ENCODE results near the gene SGTB.

Gene SGTB

GRCh38 chr5:65654713-65655112 is 67.2 kb downstream of the SGTB start:
- Histone ChIP-seq H3K4me1 (ENCODE audit: low read length) (no peaks in the 10 kb centered on the region), H3K27ac (ENCODE audit: low read length) (no peak overlapping the region), H3K27me3 (ENCODE audit: low read depth, low read length) (no peaks in the 10 kb centered on the region), H3K4me3 (ENCODE audit: low read length) (no peak overlapping the region), H3K9me3 (ENCODE audit: insufficient read depth, low read length) (no peaks in the 10 kb centered on the region), H3K36me3 (replicated peaks; ENCODE audit: low read depth, low read length) (no peaks in the 10 kb centered on the region), H3K79me2 (ENCODE audit: low read length) (no peaks in the 10 kb centered on the region), H4K20me1 (ENCODE audit: insufficient read depth, low read length) (no peaks in the 10 kb centered on the region), H2AFZ (ENCODE audit: low read depth, low read length) (no peak overlapping the region), H3K9ac (ENCODE audit: low read length) (no peak overlapping the region), H3K4me2 (ENCODE audit: low read length) (no peak overlapping the region)
- TF ChIP-seq, protein P1, sequence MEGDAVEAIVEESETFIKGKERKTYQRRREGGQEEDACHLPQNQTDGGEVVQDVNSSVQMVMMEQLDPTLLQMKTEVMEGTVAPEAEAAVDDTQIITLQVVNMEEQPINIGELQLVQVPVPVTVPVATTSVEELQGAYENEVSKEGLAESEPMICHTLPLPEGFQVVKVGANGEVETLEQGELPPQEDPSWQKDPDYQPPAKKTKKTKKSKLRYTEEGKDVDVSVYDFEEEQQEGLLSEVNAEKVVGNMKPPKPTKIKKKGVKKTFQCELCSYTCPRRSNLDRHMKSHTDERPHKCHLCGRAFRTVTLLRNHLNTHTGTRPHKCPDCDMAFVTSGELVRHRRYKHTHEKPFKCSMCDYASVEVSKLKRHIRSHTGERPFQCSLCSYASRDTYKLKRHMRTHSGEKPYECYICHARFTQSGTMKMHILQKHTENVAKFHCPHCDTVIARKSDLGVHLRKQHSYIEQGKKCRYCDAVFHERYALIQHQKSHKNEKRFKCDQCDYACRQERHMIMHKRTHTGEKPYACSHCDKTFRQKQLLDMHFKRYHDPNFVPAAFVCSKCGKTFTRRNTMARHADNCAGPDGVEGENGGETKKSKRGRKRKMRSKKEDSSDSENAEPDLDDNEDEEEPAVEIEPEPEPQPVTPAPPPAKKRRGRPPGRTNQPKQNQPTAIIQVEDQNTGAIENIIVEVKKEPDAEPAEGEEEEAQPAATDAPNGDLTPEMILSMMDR (IDR thresholded peaks at IDR 0.05; ENCODE audit: low read depth, low read length): no peak
- no peak for TF ChIP-seq EZH2phosphoT487 (IDR thresholded peaks at IDR 0.05; ENCODE audit: low read depth)

DNA sequence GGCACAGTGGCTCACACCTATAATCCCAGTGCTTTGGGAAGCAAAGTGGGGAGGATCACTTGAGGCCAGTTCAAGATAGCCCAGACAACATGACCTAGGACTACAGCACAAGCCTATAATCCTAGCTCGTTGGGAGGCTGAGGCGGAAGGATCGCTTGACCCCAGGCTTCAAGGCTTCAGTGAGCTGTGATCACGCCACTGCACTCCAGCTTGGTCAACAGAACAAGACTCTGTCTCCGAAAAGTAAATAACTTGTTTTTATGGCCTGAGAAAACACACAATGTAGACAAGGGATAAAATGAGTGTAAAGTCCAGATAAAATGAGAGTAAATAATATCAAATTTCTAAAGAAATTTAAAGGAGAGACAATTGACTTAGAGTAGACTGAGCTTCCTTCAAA is 70.8 kb downstream of the SGTB start:
- no peaks in the 10 kb centered on the region for H3K27me3 ChIP-seq (ENCODE audit: low read depth, low read length)
- H4K20me1 ChIP-seq (ENCODE audit: insufficient read depth, low read length): no peaks in the 10 kb centered on the region
- H3K4me2 ChIP-seq (ENCODE audit: low read length): no peak overlapping the region
- H3K4me3 ChIP-seq (ENCODE audit: low read length): no peak overlapping the region
- no peak overlapping the region for H3K27ac ChIP-seq (ENCODE audit: low read length)
- no peak overlapping the region for H2AFZ ChIP-seq (ENCODE audit: low read depth, low read length)
- H3K36me3 ChIP-seq (replicated peaks; ENCODE audit: low read depth, low read length): no peaks in the 10 kb centered on the region
- no peak for TF ChIP-seq EZH2phosphoT487 (IDR thresholded peaks at IDR 0.05; ENCODE audit: low read depth)
- TF ChIP-seq, protein P1 (IDR thresholded peaks at IDR 0.05; ENCODE audit: low read depth, low read length): no peak
- H3K9me3 ChIP-seq (ENCODE audit: insufficient read depth, low read length): no peaks in the 10 kb centered on the region
- no peaks in the 10 kb centered on the region for H3K4me1 ChIP-seq (ENCODE audit: low read length)
- no peak overlapping the region for H3K9ac ChIP-seq (ENCODE audit: low read length)
- H3K79me2 ChIP-seq (ENCODE audit: low read length): no peaks in the 10 kb centered on the region

DNA sequence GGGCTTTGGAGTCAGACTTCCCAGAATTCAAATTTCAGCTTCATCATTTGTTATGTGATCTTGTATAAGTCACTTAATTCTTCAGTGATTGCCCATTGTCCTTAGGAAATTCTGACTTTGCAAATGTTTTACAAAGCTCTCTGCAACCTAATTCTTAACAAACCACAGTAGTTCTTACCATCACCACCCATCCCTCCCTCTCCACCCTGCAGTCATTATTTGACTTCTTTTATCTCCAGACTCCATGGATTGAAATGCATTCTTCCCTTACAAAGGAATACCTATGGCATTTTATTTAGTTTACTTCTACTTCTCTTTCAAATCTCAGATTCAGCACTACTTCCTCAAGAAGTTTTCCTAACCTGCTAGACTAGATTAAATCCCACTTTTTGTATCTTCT is 74.0 kb downstream of the SGTB start:
- H2AFZ ChIP-seq (ENCODE audit: low read depth, low read length): no peak overlapping the region
- H3K4me1 ChIP-seq (ENCODE audit: low read length): no peaks in the 10 kb centered on the region
- H3K79me2 ChIP-seq (ENCODE audit: low read length): no peaks in the 10 kb centered on the region
- H3K9me3 ChIP-seq (ENCODE audit: insufficient read depth, low read length): no peaks in the 10 kb centered on the region
- no peak overlapping the region for H3K4me3 ChIP-seq (ENCODE audit: low read length)
- H3K27ac ChIP-seq (ENCODE audit: low read length): no peak overlapping the region
- no peaks in the 10 kb centered on the region for H3K36me3 ChIP-seq (replicated peaks; ENCODE audit: low read depth, low read length)
- no peaks in the 10 kb centered on the region for H3K27me3 ChIP-seq (ENCODE audit: low read depth, low read length)
- H3K9ac ChIP-seq (ENCODE audit: low read length): no peak overlapping the region
- H4K20me1 ChIP-seq (ENCODE audit: insufficient read depth, low read length): no peaks in the 10 kb centered on the region
- TF ChIP-seq, protein P1 (IDR thresholded peaks at IDR 0.05; ENCODE audit: low read depth, low read length): no peak
- no peak for TF ChIP-seq EZH2phosphoT487 (IDR thresholded peaks at IDR 0.05; ENCODE audit: low read depth)
- H3K4me2 ChIP-seq (ENCODE audit: low read length): no peak overlapping the region

DNA sequence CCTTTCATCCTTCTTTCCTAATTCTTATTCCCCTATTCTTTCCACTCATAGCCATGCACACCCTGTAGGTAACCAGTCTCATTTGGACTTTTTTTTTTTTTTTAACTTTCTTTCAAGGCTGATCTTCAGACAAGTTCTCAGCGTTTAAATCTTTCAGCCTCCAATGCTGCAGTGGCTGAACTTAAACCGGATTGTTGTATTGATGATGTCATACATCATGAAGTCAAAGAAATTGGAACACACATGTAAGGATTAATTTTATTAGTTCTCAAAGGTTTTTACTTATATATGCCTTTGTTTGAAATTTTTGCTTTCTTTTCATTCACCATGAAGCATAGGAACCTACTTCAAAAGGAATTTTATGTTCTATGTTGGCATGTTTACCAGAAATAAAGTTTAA is 75.0 kb downstream of the SGTB start:
- Histone ChIP-seq H3K4me1 (ENCODE audit: low read length) (no peaks in the 10 kb centered on the region), H3K4me2 (ENCODE audit: low read length) (no peak overlapping the region), H3K9me3 (ENCODE audit: insufficient read depth, low read length) (no peaks in the 10 kb centered on the region), H3K9ac (ENCODE audit: low read length) (no peak overlapping the region), H3K27ac (ENCODE audit: low read length) (no peak overlapping the region), H3K4me3 (ENCODE audit: low read length) (no peak overlapping the region), H4K20me1 (ENCODE audit: insufficient read depth, low read length) (no peaks in the 10 kb centered on the region), H3K27me3 (ENCODE audit: low read depth, low read length) (no peaks in the 10 kb centered on the region), H3K79me2 (ENCODE audit: low read length) (no peaks in the 10 kb centered on the region), H2AFZ (ENCODE audit: low read depth, low read length) (no peak overlapping the region), H3K36me3 (replicated peaks; ENCODE audit: low read depth, low read length) (no peaks in the 10 kb centered on the region)
- TF ChIP-seq, protein P1 (IDR thresholded peaks at IDR 0.05; ENCODE audit: low read depth, low read length): no peak
- no peak for TF ChIP-seq EZH2phosphoT487 (IDR thresholded peaks at IDR 0.05; ENCODE audit: low read depth)
